Left colon (tissue), 2 donors: ENCODE data around the gene LMO1. TPM values are rescaled to one million over a fixed set of nuclear protein-coding genes. Genes with fewer than 3 reads are reported as not detected.
A peak's percentile ranks its signal among the peaks of the same experiment; 100 is the strongest.

Experiments used
- ATAC-seq: fragments of 200-7000 bp; cut with Tn5 transposase; one replicate; pipeline ENCODE4 v1.9.1; 2020; ENCODE audit warnings: mild to moderate bottlenecking, moderate library complexity
- DNase-seq, 2 donors: peaks; one replicate each; pipeline ENCODE4 v3.0.0-alpha.2; 2020
- intact Hi-C, 2 donors: fragments of 100-400 bp; cut with DNase I in 1 of 2; cut with micrococcal nuclease in 1 of 2; formaldehyde crosslinking; loops; one replicate each; pipeline versions ENCODE4 v1.11.2 to v1.14.0; 2022; cut with DNase I, micrococcal nuclease
- total RNA-seq, 2 donors: library from RNA; stranded (reverse); fragmentation: NEBNext Ultra II Directional; extraction: Animal tissue kit (Norgen Biotek cat#: 25700); gene quantifications; one replicate each; pipeline ENCODE4 v1.2.1, GENCODE V29; 2021
- donor health status: DM: no; HTN: no; CAD: no.
- donor health status: DM: yes; HTN: yes; CAD: no.

Gene LMO1
- total RNA-seq, 2 donors from 2014 or later: not detected

DNA sequence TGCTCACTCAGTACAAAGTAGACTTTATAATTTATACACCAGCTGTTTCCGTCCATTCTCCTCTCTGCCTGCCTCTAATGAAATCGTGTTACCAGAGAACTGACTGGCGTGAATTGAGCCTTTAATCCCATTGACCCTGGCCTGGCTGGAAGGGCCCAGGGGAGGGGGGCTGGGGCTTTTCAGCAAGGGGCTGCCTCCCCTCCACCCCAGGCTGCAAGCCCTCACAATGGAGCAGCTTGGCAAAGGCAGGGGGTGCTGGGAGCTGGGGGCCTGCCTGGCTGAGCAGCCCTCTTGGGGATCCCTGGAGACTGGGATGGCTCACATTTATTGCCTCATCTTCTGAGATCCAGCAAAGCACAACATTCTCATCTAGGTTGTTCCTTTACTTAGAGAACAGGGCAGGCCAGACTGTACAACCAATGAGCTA lies 25.8 kb upstream of the LMO1 start:
- no peak for DNase-seq
- intact Hi-C loops: no loop called here
- no peak for ATAC-seq

DNA sequence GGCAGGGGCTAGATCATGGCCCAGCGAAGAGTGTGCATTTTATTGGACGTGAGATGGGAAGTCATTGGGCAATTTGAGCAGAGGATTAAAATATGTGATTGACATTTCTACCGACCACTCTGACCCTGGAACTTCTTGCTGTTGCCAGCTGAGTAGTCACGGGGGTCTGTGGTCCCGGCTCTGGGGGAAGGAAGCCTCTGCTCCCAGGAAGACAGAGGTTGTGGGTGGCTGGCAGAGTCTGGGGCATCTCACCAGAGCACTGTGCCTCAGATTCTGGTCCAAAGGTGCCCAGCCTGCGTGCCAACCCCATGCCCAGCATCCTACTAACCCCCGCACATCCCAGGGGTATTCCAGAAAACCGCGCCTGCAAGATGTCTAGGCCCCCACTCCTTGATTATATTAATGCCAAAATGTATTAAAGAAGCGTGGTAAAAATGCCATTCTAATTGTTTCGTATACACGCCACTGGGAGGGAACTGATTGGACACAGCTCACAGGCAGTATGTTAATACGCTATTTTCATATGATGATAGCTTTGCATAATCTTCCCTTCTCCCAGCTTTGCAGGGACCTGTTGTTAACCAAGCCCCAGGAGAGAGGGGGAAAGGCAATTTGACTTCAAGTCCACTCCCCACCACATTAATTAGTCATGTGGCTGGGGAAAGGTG lies 25.3 kb upstream of the LMO1 start:
- DNase-seq (no peak), ATAC-seq (no peak)
- intact Hi-C loops: no loop called here

DNA sequence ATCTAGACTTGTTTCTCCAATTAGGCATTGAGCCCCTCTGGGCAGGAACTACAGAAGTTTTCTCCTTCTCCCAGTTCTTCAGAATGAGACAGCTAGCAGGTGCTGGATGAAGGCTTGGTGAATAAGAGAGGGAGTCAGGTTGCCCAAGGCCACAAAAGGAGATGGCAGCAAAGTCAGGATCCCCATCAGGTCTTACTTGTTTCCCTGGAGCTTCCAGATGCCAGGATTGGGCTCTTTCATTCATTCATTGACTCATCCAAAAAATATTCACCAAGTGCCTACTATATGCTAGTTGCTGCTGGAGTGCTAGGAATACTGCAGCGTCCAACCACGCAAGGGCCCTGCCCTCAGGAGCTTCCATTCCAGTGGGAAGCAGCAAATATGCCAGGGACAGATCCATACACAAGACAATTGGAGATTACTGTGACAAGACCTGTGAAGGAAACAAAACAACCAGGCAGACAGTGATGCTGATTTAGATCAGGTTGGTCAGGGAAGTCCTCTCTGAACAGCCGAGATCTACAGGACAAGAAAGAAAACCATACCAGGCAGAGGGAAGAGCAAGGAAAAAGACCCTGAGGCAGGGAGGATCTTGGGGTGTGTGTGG lies 24.6 kb upstream of the LMO1 start:
- DNase-seq: no peak
- intact Hi-C loops: no loop called here
- ATAC-seq: no peak

DNA sequence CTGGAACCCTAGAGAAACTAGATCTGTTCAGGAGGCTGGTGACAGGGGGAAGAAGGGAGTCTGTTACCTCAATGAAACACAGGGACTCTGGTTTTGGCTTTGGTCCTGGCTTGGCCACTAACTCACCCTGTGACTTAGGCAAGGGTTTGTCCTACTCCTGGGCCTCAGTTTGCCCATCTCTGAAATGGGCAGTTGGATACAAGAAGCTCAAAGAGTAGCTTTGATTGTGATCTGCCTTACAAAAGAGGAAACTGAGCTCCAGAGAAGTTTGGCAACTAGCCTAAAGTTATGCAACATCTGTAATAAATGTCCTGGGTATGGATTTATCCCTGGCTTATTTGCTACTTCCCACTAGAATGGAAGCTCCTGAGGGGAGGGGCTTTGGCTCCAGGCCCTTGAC lies 24.0 kb upstream of the LMO1 start:
- intact Hi-C loops: no loop called here
- no peak for ATAC-seq
- DNase-seq: no peak

DNA sequence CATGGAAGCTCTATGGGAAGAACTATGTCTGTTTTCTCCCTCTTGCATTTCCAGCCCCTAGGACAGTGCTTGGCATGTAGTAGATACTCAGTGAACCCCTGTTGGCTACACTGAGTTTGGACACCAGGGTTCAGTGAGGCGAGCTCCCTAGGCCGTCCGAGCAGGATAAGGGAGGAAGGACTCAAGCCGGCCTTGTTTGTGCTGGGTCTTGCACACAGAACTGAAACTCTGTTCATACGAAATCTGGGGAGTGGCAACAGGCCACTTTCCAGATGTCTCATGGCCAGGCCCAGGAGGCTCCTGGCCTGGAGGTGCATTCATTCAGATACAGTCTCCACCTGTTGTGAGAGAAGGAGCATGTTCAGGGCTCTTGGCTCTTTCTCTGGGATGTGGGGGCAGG lies 23.6 kb upstream of the LMO1 start:
- intact Hi-C loops: no loop called here
- no peak for ATAC-seq
- DNase-seq: no peak

DNA sequence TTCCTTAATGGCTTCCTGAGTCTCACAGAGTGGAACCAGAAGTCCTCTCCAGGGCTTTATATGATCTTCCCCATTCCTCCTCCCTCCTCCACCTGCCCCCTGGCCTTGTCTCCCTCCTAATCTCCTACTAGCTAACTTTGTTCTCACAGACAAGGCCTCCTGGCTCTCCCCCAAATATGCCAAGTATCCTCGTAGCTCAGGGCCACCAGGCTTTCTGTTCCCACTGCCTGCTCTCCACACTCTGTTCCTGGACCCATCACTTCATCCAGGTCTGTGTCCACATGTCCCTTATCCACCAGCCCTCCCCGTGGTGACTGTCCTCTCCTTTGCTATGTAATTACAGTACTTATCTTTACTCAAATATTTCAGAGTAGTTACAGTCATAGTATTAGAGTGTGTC lies 23.2 kb upstream of the LMO1 start:
- DNase-seq: no peak
- intact Hi-C loops: no loop called here
- no peak for ATAC-seq

DNA sequence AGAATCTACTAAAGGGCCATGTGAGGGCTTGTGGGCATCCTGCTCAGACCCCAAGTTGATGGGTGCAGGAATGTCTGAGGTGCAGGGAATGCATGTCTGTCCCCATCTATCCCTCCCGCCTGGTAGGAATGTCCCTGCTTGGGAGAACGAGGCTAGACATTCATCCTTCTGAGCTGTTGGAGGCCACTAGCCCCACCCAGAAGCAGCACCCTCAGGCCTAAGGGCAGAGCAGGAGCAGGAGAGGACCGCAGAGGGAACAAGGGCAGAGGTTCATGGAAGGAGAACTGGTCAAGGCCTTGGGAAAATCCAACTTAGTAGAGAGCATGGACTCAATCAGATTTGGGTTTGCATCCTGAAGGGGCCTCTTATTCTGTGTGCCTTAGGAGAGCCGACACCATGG lies 22.1 kb upstream of the LMO1 start:
- DNase-seq (no peak), ATAC-seq (no peak)
- intact Hi-C loops: no loop called here

DNA sequence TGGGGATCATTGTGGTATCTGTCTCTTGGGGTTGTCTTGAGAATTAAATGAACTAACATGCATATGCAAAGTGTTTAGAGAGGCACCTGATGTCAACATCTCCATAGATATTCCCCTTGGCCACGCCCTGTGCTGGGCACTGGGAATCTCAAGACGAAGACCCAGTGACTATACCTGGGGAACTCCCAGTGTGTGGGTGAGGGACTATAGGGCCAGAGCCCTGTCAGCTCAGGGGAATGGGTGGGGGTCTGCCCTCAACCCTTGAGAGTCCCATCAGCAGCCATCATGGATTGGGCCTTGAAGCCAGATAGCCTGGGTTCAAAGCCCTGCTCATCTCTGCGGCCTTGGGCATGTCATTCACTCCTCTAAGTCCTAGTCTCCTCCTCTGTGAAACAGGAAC lies 21.6 kb upstream of the LMO1 start:
- intact Hi-C loops: no loop called here
- DNase-seq (no peak), ATAC-seq (no peak)

DNA sequence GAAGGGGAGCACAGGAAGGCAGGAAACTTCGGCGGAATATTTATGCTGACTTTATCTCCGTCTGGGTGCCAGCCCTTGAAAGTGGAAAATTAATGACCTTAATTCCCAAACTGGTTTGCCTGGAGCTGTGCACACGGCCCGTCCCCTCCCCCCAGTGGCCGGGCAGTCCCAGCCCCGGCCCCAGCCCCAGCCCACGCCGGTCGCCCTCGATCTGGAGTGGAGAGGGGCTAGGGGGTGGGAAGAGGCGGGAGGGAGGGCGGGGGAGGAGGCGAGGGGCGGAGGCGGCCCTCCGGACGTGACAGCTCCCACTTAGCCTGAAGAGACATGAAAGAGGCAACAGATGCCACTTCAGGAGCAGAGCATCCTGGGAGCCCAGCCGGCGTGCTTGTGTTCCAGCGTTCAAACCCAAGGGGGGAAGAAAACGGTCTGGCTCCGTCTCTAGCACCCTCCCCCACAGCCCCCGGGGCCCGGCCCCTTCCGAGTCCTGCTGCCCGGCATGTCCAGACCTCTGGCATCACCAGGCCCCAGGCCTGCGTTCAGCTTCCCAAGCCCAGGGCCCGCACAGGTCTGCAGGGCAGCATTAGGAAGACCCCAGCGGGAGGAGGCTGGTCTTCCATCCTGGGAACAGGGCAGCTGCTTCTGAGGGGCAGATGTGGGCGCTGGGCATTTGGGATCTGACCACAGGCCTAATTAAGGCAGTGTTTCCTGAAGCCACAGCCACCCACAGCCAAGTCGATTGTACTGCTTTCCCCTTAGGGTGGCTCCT lies 20.0 kb upstream of the LMO1 start:
- no peak for ATAC-seq
- no peak for DNase-seq

DNA sequence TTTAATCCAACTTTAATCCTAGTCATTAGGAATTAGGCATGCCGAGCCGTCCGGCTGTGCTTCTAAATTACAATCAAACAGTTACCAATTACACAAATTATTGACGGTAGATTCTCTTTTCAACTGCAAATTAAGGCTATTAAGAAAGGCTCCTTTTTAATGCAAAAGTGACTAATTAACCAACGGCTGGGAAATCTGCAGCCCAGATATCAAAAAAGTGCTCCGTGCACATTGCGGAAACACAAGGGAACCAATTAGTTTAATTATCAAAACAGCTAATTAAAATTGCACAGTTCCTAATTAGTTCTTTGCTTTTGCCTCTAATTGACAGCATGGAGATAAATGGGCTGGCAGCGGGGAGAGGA lies 19.4 kb upstream of the LMO1 start:
- no peak for DNase-seq
- intact Hi-C loops: no loop called here
- ATAC-seq: no peak

More for the DNA sequence above, 20.0 kb upstream of the LMO1 start:
- intact Hi-C loops: no loop called here

DNA sequence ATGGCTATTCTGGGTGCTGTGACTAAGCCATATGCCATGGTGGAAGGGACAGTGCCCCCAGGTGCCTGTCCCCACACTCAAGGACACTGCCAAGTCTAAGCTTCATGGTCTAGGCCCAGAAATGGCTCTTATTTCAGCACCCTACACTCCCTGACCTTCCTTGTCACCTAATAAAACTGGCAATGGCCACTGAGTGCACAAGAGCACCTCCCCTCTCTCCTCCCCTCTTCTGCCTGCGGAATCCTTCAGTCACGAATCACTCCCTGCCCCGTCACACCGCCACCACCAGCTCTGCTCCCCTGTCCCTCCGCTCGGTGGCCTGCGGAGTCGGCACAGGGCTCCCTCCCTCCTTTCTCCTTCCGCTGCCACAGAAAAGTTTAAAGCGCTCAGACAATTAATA lies 19.0 kb upstream of the LMO1 start:
- intact Hi-C loops: no loop called here

DNA sequence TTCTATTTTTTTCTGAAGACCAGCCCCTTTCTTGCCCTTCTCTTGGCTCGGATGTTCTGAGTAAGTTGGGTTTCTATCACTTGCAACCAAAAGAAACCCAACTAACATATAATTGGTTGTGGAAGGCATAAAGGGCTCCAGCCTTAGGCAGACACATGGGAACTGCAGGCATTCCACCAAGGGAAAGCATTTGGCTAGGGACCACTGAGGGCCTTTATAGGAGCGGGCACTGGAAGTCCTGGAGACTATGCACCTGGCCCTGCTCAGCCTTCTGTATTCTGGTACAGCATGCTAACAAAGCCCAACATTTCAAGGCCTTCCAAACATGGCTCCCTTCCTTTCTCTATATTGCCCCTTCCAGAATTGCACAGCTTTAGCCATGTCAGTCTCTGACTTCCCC lies 17.6 kb upstream of the LMO1 start:
- intact Hi-C loops: no loop called here
- ATAC-seq (no peak), DNase-seq (no peak)

More for the DNA sequence above, 19.0 kb upstream of the LMO1 start:
- no peak for DNase-seq
- no peak for ATAC-seq

DNA sequence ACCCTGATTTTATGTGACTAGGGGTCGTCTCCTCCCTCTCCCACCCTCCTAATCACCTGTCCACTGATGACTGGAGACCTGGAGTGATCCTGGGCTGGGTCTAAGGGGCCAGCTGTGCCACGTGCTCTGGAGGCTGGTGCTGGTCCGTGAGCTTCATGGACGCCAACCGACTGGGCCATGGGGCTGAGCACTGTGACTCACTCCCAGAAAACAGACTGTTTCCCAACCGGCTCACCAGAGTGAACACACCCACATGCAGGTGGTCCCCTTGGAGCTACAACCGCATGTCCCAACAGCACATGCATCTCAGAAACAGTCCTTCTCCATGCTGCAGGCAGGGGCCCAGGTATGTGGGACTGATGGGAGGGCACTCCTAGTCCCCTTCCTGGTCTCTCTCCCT lies 14.0 kb upstream of the LMO1 start:
- ATAC-seq: no peak
- no peak for DNase-seq
- intact Hi-C loops: no loop called here

DNA sequence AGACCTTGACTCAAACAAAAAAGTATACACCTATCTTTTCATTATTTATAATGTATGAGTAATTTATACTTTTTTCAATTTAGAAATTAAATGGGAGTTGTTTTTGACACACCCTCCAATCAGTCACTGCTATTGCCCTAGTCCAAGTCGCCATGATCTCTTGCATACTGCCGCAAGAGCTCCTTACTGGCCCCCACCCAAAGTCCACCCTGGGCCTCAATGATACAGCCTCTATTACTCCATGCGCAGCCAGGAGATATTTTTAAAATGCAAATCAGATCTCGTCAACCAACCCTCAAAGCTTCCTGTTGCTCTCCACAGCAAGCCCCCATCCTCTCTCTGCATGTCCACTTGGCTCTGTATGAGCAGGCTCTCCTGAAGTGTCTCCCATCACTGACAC lies 12.8 kb upstream of the LMO1 start:
- no peak for ATAC-seq
- no peak for DNase-seq
- intact Hi-C loops: no loop called here

DNA sequence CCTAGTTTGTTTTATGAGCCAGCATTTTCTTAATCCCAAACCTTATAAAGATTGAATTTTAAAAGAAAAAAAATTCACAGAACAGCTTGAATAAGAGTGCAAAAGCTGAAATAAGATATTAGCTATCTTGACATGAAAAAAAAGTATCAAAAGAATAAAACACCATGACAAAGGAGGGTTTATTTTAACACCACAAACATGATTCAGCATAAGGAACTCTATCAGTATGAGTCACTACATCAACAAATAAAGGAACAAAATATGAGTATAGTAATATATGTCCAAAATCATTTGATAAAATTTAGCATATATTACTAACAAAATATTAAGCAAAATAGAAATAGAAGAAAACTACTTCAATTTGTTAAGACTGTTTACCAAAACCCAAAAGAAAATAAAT lies 9.6 kb upstream of the LMO1 start:
- no peak for DNase-seq
- ATAC-seq: no peak
- intact Hi-C loops: no loop called here

DNA sequence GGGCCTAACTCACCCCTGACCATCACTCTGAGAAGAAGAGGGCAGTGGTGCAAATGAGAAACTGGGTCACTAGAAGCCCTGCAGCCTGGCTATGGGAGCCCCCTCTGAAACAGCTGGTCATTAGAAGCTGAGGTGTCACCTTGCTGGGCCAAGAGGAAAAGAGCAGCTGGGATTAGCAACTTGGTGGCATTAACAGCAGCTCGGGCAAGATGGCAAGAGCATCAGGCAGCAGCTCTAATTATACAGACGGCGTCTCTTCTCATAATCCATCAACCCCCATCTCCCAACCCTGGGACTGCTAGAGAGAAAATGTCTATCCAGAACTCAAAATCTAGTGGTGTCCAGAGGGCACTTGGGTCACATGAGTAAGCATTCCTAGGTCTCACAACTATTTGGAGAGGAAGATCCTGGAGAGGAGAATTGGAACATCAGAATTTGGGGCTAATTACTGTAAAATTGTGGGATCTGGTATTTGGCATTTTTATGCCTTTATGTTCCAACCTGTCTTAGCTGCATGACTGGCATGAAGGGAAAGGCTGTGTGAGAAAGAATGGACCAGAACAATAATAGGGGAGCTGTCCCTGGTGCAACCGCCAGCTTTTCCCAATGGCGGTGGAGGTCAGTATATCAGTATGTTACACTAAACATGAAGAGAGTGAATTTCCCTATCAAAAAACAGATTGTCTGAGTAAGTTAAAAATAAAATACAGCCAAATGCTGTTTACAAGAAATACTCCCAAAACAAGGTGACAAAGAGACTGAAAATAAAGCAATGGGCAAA lies 7.6 kb upstream of the LMO1 start:
- DNase-seq (no peak), ATAC-seq (no peak)
- intact Hi-C loops: no loop called here

DNA sequence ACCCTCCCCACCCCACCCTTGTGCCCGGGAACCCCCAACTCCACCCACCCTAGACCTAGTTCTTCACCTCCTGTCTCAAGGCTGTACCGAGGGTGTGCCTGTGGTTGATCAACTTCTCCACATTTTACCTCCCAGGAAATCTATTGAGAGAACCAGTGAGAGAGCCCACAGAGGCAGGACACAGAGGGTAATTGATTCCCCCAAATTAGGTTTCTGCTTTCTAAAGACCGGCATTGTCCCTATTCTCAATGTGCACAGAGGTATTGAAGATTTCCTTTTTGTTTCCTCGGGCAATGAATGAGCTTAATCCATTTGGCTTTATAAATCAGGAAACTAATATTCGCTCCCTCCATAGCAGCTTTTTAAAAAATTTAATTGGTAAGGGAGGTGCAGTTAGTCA lies 6.0 kb upstream of the LMO1 start:
- intact Hi-C loops: no loop called here
- no peak for DNase-seq
- ATAC-seq: no peak

DNA sequence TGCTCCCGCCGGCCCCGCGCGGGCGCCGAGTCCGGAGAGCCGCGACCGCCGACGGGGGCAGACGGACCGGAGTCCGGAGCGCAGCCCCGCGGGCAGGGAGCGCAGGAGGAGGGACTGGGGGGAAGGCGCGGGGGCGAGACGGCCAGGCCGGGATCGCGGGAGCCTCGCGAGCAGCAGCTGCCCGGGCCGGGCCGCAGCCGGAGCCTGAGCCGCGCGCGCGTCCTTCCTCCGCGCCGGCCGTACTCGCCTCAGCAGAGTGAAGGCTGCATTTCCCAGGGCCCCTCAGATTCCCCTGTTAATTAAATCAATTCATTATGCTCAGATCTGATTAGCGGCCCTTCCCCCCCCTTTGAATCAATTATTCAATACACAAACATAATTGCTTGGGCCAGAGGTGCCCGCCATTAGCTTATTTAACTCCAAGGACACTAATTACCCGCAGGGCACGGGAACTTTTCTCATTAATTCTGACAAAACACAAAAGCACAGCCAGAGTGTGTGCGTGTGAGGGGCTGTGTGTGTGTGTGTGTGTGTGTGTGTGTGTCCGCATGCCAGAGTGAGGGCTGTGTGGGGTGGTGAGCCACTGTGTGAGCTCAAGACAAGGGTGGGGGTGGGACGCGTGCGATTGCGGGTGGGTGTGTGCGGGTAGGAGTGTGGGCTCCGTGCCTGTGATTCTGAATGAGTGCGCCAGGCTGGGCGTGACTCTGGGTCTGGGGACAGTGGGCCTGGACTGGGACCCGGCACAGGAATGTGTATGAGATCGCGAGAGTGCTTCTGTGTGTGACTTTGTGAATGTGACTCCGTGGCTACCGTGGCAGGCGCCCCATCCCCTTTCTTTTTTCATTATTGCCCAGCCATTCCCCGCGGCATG lies 5.1 kb upstream of the LMO1 start:
- intact Hi-C loops: no loop called here
- peak in 1 of 2 donors; percentile 2 for DNase-seq
- peak; percentile 14 for ATAC-seq
